ENCODE data around the gene FBXL15.

FBXL15 gene

DNA sequence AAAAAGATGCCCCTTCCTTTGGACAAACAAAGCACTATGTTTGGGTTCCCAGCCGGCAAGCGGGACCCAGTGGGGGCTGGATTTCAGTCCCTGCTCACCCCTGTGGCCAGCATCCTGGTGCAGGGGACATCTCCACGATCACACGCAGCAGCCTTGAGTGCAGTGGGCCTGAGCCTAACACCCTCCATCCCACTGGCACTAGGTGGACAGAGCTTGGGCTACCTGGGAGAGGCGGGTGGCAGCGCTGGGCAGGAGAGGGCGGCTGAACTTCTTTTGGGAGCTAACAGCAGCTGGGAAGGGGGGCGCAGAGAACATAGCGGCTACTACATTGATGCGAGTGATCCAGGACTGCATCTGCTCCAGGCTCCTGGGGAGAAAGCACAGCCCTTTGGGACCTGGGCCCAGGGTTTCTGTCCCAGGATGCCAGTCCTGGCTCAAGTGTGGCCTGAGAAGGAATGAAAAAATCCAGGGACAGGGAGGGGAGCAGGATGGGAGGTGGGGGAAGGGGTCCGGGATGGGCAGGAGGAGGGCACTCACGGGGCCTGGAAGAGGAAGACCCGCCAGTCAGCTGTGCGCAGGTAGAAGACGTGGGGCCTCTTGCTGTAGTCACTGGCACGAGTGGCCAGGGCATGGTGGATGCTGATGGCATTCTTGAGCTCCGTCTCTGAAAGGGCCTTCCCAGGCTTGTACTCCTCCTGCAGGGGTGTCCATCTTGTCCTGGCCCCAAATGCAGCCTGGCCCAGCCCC, 16.1 kb upstream of the FBXL15 start:
- Histone ChIP-seq H3K36me3 (peaks cover 23% of the 10 kb centered on the region), H3K4me1 (peaks cover 3% of the 10 kb centered on the region; the same call in 1 of the 2 replicates), H3K27me3 (no peaks in the 10 kb centered on the region), H3K9me3 (no peaks in the 10 kb centered on the region), H3K4me3 (ENCODE audit: low read depth, low read length) (no peak overlapping the region)
- TF ChIP-seq, protein P1, sequence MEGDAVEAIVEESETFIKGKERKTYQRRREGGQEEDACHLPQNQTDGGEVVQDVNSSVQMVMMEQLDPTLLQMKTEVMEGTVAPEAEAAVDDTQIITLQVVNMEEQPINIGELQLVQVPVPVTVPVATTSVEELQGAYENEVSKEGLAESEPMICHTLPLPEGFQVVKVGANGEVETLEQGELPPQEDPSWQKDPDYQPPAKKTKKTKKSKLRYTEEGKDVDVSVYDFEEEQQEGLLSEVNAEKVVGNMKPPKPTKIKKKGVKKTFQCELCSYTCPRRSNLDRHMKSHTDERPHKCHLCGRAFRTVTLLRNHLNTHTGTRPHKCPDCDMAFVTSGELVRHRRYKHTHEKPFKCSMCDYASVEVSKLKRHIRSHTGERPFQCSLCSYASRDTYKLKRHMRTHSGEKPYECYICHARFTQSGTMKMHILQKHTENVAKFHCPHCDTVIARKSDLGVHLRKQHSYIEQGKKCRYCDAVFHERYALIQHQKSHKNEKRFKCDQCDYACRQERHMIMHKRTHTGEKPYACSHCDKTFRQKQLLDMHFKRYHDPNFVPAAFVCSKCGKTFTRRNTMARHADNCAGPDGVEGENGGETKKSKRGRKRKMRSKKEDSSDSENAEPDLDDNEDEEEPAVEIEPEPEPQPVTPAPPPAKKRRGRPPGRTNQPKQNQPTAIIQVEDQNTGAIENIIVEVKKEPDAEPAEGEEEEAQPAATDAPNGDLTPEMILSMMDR (IDR thresholded peaks at IDR 0.05; ENCODE audit: low read depth, low read length): no peak
- DNase-seq: no peak

DNA sequence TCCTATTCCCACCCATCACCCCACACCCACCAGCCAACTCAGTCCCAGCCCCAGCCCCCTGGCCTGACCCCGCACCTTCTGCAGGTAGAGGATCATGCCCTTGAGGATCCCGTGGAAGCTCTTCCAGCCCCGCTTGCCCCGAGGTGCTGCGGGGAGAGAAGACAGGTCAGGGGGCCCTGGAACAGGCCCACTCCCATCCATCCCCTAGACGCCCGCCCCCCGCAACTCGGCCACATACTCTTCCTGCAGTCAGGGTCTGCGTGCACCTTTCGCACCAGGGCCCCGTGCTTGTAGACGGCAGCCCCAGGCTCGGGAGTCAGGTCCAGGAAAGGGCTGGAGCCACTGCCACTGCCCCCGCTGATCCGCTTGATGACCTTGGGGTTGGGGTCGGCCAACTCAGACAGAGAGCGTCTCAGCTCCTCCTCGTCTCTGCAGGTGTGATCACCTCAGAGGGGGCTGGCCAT, 15.5 kb upstream of the FBXL15 start:
- no peak for DNase-seq
- H3K4me1 ChIP-seq: peaks cover 3% of the 10 kb centered on the region; the same call in 1 of the 2 replicates
- H3K27me3 ChIP-seq: no peaks in the 10 kb centered on the region
- no peaks in the 10 kb centered on the region for H3K9me3 ChIP-seq
- H3K36me3 ChIP-seq: peaks cover 20% of the 10 kb centered on the region
- H3K4me3 ChIP-seq (ENCODE audit: low read depth, low read length): no peak overlapping the region
- TF ChIP-seq, protein P1 (IDR thresholded peaks at IDR 0.05; ENCODE audit: low read depth, low read length): no peak

DNA sequence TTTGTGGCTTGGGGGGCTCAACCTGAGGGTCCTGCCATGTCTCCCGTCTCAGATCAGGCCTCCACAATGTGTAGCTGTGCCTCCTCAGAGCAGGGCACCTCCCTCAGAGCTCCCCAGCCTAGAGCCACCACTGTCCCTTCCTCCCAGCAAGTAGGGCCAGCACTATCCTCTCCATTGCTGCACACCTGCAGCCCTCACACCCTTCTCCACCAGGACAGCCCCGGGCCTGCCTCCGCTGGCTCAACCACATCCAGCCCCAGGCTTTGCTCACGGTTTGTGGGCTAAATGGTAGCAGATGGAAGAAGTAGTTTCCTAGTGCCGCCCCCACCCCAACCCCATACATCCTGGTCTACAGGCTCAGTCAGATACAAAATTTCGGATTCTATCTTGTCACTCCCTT, 15.0 kb upstream of the FBXL15 start:
- no peak for DNase-seq
- Histone ChIP-seq H3K36me3 (peaks cover 19% of the 10 kb centered on the region), H3K4me1 (peaks cover 4% of the 10 kb centered on the region), H3K9me3 (no peaks in the 10 kb centered on the region), H3K27me3 (no peaks in the 10 kb centered on the region), H3K4me3 (ENCODE audit: low read depth, low read length) (no peak overlapping the region)
- TF ChIP-seq, protein P1 (IDR thresholded peaks at IDR 0.05; ENCODE audit: low read depth, low read length): no peak

DNA sequence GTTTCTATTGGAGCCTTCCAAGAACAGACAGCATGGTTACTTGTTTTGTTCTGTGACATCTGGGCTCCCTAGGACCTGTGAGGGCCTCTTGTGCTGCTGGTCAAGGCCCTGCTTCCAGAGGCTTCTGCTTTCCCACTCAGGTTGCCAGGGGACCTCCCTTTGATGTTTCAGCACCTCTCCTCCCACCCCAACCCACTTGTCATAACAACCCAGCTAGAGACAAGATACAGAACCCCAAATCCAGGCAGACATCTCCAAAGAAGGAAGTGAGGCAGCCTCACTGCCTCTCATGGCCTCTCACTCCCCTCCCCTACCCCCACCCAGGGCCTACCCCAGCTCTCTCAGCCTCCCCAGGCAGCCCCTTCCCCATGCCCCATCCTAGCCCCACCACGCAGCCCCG, 13.8 kb upstream of the FBXL15 start:
- H3K9me3 ChIP-seq: no peaks in the 10 kb centered on the region
- H3K4me3 ChIP-seq (ENCODE audit: low read depth, low read length): no peak overlapping the region
- H3K4me1 ChIP-seq: peaks cover 13% of the 10 kb centered on the region
- DNase-seq: no peak
- H3K36me3 ChIP-seq: peaks cover 13% of the 10 kb centered on the region
- TF ChIP-seq, protein P1 (IDR thresholded peaks at IDR 0.05; ENCODE audit: low read depth, low read length): no peak
- no peaks in the 10 kb centered on the region for H3K27me3 ChIP-seq

DNA sequence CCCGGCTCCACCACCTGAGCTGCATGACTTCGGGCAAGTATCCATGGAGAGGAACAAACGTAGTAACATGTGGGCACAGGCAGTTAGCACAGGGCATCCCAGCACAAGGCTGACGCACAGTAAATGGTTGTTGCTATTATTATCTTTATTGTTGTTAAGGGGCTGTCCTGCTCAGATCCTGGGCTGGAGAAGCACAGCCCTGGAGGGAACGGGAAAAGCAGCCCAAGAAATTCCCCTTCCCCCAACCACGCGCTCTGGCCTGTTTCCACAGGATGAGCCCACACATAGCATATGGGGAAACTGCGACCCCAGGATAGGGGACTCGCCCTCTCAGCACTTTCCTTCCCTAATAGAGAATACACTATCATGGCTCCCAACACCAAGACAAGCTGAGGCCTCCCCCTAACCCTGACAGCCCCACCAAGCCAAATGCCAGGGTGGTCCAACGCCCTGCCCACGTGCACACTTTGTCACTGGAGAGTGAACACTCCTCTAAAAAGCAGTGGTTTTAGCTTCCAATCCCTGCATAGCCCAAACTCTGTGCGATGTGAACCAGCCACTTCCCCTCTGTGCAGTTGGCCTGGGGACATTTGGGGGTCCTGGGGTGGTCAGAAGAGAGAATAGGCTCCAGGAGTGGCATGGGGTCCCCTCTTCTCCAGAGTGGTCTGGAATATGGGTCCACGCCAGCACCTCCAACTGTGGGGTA, 13.1 kb upstream of the FBXL15 start:
- peaks cover 13% of the 10 kb centered on the region for H3K4me1 ChIP-seq
- no peak overlapping the region for H3K4me3 ChIP-seq (ENCODE audit: low read depth, low read length)
- TF ChIP-seq, protein P1 (IDR thresholded peaks at IDR 0.05; ENCODE audit: low read depth, low read length): no peak
- peaks cover 13% of the 10 kb centered on the region for H3K36me3 ChIP-seq
- H3K27me3 ChIP-seq: no peaks in the 10 kb centered on the region
- H3K9me3 ChIP-seq: no peaks in the 10 kb centered on the region
- no peak for DNase-seq
